GM21390 (cell line): Measurements from ENCODE around the gene PRM1.
"Not testable (repeated sequence)": the region's sequence is repeated elsewhere in the genome, so short reads cannot be mapped to it uniquely, and the experiment has no call there.

Experiments
- ATAC-seq: cut with Tn5 transposase; IDR thresholded peaks from one replicate; pipeline ENCODE4 v1.9.1; 2021; ENCODE audit not compliant: unreplicated experiment

The PRM1 gene

DNA sequence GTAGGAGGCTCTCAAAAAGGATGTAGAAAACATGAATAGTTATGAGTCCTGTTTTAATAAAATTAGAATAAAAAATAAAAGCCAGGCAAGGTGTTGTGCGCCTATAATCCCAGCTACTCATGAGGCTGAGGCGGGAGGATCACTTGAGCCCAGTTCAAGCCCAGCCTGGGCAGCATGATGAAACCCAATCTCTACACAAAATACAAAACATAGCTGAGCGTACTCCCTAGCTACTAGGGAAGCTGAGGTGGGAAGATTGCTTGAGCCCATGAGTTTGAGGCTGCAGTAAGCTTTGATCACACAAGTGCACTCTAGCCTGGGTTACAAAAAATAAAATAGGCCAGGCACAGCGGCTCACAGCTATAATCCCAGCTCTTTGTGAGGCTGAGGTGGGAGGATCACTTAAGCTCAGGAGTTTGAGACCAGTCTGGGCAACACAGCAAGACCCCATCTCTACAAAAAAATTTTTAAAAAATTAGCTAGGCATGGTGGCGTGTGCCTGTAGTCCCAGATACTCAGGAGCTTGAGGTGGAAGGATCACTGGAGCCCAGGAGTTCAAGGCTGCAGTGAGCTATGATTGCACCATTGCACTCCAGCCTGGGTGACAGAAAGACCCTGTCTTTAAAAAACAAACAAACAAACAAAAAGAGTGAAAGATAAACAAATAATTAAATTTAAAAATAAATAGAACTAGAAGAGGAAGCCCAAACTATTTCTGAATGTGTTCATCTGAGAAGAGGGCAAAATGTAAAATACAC, 17.2 kb upstream of the PRM1 start:
- no peak for ATAC-seq

DNA sequence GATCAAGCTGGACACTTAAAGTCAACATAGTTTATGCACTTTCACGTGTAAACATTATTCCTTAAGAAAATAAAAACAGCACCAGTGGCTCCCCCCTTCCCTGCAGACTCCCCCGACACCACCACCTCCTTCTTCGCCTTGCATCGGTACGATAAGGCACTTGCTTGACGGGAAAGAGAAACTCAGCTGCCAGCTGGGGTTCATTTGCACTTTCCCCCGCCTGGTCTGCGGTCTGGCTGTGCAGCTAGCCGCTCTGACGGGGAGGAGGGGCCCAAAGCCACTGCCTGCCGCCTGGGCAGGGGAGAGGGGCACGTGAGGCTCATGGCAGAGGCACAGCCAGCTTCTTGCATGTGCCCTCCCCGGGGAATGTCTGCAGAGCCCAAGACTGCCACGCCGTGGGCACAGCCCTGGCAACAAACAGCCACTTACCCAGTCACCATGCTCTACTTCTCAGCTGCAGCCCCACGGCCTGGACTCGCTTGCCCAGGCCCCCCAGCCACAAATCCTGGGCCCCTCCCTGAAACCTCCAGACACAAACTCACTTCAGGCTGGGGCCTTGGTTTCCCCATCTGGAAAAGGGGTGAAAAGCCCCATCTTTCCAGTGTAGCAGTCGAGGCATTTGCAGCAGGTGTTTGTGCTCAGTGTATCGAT, 16.5 kb upstream of the PRM1 start:
- peak; percentile 72 for ATAC-seq

DNA sequence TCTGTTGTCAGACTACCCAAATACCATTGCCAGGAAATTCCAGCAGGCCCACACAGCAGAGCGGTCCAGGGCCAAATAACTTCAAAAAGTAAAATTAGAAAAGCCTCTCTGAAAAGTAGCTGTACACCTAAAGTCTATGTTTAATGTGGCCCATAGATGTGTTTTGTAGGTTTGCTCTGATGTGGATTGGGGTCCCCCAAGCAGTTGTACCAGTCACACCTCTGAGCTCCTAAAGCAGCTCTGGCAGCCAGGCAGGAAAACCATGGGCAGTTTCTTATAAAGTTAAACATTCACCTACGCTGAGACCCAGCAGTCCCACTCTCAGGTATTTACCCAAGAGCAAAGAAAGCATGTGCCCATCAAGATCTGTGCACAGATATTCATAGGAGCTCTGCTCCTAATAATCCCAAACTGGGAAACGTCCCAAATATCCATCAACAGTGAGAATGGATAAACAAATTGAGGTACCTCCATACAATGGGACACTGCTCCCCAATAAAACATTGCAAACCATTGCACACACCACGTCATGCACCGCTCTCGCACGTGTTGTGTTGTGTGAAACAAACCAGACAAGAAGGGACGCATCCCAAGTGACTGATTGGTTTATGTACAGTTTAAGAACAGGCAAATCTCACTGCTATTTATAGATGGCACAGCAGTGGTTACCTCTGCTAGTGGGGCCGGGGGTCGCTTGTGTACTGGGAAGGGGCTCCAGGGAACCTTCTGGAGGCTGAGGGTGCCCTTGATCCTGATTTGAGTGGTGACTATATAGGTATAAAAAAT, 15.8 kb upstream of the PRM1 start:
- no peak for ATAC-seq

DNA sequence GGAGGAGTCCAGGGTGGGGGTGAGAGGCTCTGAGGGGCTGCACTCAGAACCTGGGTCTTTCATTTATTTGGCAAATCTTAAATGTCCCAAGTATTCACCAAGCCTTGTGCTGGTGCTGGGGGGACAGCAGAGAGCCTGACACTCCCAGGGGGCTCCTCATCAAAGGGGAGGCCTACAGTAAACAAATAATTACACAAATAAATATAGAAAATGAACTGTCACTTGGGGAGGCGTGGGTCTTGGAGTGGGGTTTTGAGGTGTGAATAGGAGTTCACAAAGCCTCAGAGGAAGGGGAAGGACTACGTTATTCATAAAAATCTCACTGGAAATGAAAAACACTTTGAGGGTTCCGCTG, 15.2 kb upstream of the PRM1 start:
- no peak for ATAC-seq

DNA sequence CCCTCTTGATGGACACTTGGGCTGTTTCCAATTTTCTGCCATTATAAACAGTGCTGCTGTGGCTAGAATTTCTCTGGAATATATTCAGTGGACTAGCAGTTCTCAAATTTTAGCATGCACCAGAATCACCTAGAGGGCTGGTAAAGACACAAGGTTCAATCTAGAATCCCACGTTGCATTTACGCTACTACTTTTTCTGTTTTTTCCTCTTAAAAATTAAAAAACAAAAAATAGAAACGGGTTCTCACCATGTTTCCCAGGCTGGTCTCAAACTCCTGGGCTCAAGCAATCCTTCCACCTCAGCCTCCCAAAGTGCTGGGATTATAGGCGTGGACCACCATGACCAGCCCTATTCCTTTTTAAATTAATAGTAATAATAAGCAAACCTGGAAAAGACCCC, 14.5 kb upstream of the PRM1 start:
- ATAC-seq: no peak

DNA sequence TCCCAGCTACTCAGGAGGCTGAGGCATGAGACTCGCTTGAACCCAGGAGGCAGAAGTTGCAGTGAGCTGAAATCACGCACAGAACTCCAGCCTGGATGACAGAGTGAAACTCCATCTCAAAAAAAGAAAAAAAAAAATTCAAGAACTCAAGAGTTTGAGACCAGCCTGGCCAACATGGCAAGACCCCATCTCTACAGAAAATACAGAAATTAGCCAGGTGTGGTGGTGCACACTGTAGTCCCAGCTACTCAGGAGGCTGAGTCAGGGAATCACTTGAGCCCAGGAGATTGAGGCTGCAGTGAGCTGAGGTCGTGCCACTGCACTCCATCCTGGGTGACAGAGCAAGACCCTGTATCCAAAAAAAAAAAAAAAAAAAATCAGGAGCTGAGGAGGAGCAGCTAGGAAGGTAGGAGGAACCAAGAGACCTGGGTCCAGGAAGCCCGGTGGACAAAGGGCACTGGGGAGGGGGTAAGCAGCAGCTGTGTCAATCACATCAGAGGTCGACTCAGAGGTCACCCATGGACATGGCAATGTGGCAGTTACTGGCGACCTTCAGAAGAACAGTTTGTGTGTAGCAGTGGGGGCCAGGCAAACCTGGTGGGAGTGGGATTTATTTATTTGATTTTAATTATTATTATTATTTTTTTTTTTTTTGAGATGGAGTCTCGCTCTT, 11.1 kb upstream of the PRM1 start:
- ATAC-seq: no peak

DNA sequence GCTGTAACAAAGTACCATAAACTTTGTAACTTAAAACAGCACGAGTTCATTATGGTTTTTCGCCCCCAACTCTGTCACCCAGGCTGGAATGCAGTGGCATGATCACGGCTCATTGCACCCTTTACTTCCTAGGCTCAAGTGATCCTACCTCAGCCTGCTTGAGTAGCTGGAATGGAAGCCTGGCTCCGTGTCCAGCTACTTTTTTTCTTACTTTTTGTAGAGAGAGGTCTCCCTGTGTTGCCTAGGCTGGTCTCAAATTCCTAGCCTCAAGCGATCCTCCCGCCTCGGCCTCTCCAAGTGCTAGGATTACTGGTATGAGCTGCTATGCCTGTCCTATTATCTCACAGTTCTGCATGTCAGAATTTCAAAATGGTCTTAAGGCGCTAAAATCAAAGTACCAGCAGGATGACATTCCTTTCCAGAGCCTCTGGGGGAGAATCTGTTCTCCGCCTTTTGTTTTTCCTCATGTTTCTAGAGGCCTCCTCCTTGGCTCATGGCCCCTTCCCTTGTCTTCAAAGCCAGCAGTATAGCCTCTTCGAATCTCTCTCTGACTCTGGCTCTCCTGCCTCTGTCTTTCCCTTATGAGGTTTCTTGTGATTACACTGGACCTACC, 10.1 kb upstream of the PRM1 start:
- ATAC-seq: no peak

DNA sequence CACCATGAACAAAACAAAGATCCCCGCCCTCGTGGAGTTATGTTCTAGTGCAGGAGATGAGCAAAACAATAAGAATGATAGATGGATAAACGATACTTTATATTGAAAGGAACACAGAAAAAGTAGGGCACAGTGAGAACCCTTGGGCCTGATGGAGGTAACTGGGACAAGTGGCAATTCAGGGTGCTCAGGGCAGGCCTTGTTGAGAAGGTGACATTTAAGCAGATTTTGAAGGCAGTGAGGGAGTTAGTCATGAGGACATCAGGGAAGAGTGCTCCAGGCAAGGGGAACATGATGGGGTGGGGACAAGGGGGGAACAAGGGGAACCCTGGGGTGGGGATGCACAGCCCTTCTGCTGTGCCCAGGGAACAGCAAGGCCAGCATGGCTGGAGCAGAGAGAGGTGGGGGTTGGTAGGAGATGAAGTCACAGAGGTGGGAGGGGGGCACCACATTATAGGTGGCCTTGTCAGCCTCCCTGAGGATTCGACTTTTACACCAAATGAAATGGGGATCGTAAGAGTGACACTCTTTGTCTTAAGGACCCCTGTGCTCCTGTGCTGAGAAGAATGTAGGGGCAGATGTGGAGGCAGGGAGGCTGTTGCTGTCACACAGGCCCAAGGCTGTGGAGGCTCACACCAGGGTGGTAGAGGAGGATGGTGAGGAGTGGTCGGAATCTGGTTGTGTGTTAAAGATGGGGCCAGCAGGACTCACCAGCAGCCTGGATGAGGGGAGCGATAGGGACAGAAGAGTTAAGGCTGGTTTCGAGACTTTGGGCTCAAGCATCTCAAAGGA, 9.2 kb upstream of the PRM1 start:
- no peak for ATAC-seq

DNA sequence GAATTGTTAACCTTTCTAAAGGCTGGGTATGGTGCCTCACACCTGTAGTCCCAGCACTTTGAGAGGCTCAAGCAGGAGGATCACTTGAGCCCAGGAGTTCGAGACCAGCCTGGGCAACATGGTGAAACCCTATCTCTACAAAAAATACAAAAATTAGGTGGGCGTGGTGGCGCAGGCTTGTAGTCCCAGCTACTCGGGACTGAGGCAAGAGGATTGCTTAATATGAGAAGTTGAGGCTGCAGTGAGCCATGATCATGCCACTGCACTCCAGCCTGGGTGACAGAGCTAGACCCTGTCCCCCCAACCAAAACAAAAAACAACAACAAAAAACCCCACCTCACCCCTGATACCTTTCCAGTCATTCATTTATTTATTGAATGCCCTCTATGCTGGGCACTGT, 8.6 kb upstream of the PRM1 start:
- ATAC-seq: not testable (repeated sequence)

DNA sequence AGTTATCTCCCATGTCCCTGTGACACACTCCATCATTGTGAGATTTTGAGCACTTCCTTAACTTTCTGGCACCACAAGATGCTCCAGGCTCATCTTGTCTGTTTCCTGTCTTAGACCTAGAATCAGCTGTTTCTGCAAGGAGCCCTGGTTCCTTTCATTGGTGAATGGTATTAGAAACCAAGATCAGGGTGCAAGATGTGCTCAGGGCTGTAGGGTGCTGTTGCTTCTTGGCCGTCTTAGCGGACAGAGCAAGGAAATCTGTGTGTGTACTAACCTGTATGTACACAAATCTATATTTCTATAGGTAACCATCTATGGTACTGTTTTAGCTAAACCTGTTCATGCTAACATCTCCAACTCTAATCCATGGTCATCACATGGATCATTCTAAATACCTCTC, 8.1 kb upstream of the PRM1 start:
- no peak for ATAC-seq

DNA sequence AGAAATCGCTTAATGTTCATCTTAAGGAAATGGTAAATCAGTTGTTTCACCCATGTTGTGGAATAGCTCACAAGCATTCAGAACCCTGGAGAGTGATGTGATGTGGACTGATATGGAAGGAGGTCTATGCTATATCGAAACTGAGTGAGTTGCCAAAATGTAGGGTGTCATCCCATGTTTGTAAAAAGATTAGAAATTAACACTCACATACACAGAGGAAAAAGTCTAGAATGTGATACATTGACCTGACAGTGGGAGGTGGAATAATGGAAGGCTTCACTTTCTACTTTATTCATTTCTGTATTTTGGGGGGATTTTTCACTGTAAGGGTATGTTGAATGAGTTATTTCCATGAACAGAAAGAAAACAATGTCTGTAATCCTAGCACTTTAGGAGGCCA, 4.7 kb upstream of the PRM1 start:
- ATAC-seq: no peak

DNA sequence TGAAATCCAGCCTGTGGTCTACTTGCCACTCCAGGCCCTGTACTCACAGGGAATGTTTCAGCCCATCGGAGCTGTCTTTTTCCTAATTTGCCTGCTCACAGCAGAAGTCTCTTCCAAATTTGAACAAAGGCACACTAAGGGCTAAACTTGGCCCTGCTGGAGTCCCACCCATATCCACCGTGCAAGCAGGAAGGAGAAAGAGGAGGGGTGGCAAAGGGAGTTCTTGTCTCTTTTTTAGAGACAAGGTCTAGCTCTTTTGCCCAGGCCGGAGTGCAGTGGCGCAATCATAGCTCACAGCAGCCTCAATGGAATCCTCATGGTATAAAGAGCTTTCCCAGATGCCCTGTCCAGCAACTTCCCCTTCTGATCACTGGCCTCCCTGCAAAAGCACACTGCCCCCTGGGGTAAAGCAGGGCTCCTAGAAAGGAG, 2.7 kb upstream of the PRM1 start:
- ATAC-seq: no peak

DNA sequence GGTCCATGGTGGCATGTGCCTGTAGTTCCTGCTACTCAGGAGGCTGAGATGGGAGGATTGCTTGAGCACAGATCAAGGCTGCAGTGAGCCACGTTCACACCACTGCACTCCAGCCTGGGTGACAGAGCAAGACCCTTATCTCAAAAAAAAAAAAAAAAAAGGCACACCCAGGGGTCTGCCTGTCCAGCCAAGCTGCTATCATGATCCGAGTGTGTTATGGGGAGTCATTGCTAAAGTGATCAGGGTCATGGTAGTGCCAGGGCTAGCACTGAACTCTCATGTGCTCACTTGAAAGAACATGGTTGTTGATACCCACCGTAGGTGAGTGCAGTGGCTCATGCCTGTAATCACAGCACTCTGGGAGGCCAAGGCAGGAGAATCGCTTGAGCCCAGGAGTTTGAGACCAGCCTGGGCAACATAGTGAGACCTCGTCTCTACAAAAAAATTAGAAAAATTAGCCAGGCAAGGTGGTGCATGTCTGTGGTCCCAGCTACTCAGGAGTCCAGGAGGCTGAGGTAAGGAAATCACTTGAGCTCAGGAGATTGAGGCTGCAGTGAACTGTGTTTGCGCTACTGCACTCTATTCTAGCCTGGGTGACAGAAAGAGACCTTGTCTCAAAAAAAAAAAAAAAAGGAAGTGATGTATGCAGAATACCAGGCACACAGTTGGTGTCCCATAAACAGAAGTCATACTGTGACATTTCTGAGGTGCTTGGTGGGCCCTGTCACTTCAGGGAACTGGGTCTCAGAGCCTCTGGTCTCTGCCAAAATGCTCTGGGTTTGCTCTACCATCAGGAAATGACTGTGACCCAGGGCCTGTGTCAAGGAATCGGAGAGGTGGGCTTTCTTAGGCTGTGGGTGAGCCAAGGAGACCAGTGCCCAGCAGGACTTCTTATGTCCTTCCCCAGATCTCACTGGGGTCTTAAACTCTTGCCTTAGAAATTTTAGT, 2.2 kb downstream of the PRM1 start:
- ATAC-seq: no peak

DNA sequence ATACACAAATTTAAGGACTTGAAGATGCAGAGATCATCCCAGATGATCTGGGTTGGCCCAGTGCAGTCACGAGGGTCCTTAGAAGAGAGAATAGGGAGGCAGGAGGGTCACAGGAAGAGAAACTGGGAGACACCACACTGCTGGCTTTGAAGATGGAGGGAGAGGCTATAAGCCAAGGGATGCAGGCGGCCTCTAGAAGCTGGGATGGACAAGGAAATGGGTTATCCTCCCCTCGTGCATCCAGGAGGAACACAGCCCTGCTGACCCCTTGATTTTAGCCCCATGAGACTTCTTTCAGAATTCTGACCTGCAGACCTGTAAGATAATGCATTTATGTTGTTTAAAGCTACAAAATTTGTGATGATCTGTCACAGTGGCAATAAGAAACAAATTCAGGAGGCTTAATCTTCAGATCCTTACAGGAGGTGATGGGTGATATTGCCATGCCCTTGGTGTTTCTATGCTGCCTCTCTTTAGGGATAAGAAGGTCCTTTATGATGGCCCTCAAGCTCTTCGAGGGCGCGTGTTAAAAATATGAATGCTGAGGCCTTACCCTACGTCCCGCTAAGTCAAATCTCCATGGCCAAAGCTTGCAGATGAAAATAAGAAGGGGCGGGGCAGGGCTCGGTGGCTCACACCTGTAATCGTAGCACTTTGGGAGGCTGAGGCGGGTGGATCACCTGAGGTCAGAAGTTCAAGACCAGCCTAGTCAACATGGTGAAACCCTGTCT, 3.4 kb downstream of the PRM1 start:
- no peak for ATAC-seq

DNA sequence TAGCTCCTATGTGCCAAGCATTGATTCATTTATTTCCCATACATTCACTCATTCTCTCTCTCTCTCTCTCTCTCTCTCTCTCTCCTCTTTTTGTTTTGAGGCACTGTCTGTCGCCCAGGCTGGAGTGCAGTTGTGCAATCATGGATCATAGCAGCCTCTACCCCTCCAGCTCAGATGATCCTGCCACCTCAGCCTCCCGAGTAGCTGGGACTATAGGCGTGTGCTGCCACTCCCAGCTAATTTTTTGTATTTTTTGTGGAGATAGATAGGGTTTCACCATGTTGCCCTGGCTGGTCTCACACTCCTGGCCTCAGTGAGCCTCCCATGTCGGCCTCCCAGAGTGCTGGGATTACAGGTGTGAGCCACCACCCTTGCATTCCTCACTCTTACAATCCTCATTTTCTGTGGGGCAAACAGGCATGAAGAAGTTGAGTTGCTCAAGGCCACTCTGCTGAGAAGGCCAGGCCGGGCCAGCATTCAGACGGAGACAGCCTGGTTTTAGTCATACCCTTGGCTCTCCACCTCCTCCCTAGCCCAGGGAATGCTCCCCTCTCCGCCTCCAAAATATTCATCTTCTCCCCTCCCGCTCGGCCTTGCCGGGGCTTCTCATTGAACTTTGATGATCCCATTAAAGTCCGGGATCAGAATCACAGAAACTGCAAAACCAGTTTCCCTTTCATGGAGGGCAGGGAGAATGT, 4.1 kb downstream of the PRM1 start:
- no peak for ATAC-seq

DNA sequence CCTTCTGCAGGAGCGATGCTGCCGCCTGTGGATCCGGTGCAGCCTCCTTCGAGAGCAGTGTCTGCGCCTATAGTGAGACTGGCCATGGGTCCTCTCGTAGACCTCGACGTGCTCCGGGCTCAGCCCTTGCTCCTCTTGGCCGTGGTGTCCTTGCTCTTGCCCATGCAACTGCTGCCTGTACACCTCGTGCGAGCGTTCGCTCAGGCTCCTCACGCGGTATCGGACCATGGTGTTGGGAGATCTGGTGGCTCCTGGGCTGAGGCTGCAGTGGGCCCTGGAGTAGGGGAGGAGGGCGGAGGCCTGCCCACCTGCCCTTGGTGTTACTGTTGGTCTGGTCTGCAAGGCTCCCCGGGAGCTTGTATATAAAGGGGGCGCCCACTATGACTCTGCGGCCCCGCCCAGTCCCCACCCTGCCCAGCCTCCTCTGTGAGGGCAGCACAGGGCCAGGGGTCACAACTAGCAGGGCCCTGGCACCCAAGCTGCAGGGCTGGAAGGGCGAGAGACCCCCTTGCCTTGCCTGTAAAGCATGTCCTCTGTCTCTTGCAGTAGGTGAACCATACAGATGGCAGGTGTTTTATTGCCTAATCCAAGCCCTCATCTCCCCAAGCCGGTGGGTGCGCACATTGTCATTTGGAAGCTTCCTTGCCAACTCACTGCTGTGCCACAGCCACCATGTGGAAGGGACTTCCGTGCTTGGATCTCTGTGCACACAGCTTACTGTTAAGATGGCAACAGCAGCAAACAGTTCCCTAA, 4.8 kb downstream of the PRM1 start, which contains the start of gene PRM2:
Gene PRM2, minus strand, starts transcription at position 338 of the 753 bp plus-strand sequence. Its CDS starts 110 bp downstream, at position 228.
- ATAC-seq: no peak

DNA sequence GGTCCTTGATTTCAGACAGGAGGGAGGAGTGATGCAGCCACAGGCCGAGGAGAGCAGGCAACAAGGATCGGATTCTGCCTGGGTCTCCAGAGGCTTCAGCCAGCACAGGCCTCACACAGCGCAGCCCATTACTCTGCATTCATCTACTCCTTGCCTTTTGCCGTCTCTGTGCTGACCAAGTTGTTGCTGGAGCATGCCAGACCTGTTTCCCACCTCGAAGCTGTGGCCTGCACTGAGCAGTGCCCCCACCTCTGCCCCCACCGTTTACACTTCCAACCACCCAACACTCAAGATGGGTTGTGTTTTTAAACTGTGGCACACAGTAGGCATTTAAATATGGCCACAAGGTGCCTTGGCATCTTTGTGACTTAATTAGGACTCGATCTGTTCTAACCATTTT, 6.2 kb downstream of the PRM1 start:
- no peak for ATAC-seq
